Measurements from ENCODE around the gene WDR37. TPM values are rescaled to one million over a fixed set of nuclear protein-coding genes. Genes with fewer than 3 reads are reported as not detected.
"Not testable (repeated sequence)": the region's sequence is repeated elsewhere in the genome, so short reads cannot be mapped to it uniquely, and the experiment has no call there.

The WDR37 gene
- total RNA-seq, 2 experiments from 2014 or later: 31.4 to 31.6 TPM

- Mint-ChIP-seq H3K9me3 (no peaks in the 10 kb centered on the region), H3K36me3 (ENCODE audit: low read depth) (peaks cover 86% of the 10 kb centered on the region), H3K4me3 (no peak overlapping the region), H3K27me3 (no peaks in the 10 kb centered on the region), H3K27ac (no peak overlapping the region), H3K4me1 (peaks cover 11% of the 10 kb centered on the region)
- ChIA-PET CTCF (no interaction called here), POLR2A (no interaction called here)
- DNase-seq: peak; percentile 8
Measured at GRCh38 chr10:1116696-1117280, 60.6 kb downstream of the WDR37 start.

GRCh38 chr10:1117651-1118050 lies 61.5 kb downstream of the WDR37 start:
- Mint-ChIP-seq H3K27me3 (no peaks in the 10 kb centered on the region), H3K4me3 (no peak overlapping the region), H3K9me3 (no peaks in the 10 kb centered on the region), H3K4me1 (peaks cover 17% of the 10 kb centered on the region), H3K27ac (no peak overlapping the region), H3K36me3 (ENCODE audit: low read depth) (peaks cover 86% of the 10 kb centered on the region)
- ChIA-PET POLR2A (no interaction called here), CTCF (no interaction called here)
- peak; percentile 15 for DNase-seq

- not testable (repeated sequence) for H3K27ac Mint-ChIP-seq
Measured at GRCh38 chr10:1118318-1118717, 62.1 kb downstream of the WDR37 start.

GRCh38 chr10:1119027-1119426 lies 62.8 kb downstream of the WDR37 start:
- ChIA-PET POLR2A (interaction anchor here (1.1 kb wide), 1 partner anchor 15 kb away, joined by 3 read pairs; no protein-coding TSS in a partner anchor), CTCF (no interaction called here)
- Mint-ChIP-seq H3K36me3 (ENCODE audit: low read depth) (peaks cover 86% of the 10 kb centered on the region), H3K27ac (no peak overlapping the region), H3K4me3 (no peak overlapping the region), H3K4me1 (peaks cover 24% of the 10 kb centered on the region), H3K27me3 (no peaks in the 10 kb centered on the region), H3K9me3 (no peaks in the 10 kb centered on the region)
- DNase-seq: peak; percentile 1

More at GRCh38 chr10:1118318-1118717, 62.1 kb downstream of the WDR37 start:
- H3K27me3 Mint-ChIP-seq, POLR2A ChIA-PET, CTCF ChIA-PET, H3K9me3 Mint-ChIP-seq, H3K4me3 Mint-ChIP-seq: not testable (repeated sequence)
- peaks cover 84% of the 10 kb centered on the region for H3K36me3 Mint-ChIP-seq (ENCODE audit: low read depth)
- peak; percentile 14 for DNase-seq
- peaks cover 21% of the 10 kb centered on the region for H3K4me1 Mint-ChIP-seq

GRCh38 chr10:1119501-1119900 lies 63.3 kb downstream of the WDR37 start:
- peaks cover 24% of the 10 kb centered on the region for H3K4me1 Mint-ChIP-seq
- no peaks in the 10 kb centered on the region for H3K9me3 Mint-ChIP-seq
- H3K4me3 Mint-ChIP-seq: no peak overlapping the region
- peak; percentile 14 for DNase-seq
- peaks cover 87% of the 10 kb centered on the region for H3K36me3 Mint-ChIP-seq (ENCODE audit: low read depth)
- H3K27me3 Mint-ChIP-seq: no peaks in the 10 kb centered on the region
- ChIA-PET POLR2A (interaction anchor here (1.1 kb wide), 1 partner anchor 16 kb away, joined by 3 read pairs; no protein-coding TSS in a partner anchor), CTCF (no interaction called here)
- H3K27ac Mint-ChIP-seq: no peak overlapping the region

- no peaks in the 10 kb centered on the region for H3K9me3 Mint-ChIP-seq
Measured at GRCh38 chr10:1120306-1120705, 64.1 kb downstream of the WDR37 start.

GRCh38 chr10:1120801-1121211 lies 64.6 kb downstream of the WDR37 start:
- no peaks in the 10 kb centered on the region for H3K27me3 Mint-ChIP-seq
- ChIA-PET CTCF (no interaction called here), POLR2A (no interaction called here)
- H3K27ac Mint-ChIP-seq: no peak overlapping the region
- peaks cover 86% of the 10 kb centered on the region for H3K36me3 Mint-ChIP-seq (ENCODE audit: low read depth)
- peak; percentile 9 for DNase-seq
- no peak overlapping the region for H3K4me3 Mint-ChIP-seq
- peaks cover 24% of the 10 kb centered on the region for H3K4me1 Mint-ChIP-seq
- H3K9me3 Mint-ChIP-seq: no peaks in the 10 kb centered on the region

More at GRCh38 chr10:1120306-1120705, 64.1 kb downstream of the WDR37 start:
- peak; percentile 9 for DNase-seq
- Mint-ChIP-seq H3K4me3 (no peak overlapping the region), H3K27ac (no peak overlapping the region), H3K27me3 (no peaks in the 10 kb centered on the region), H3K4me1 (peaks cover 24% of the 10 kb centered on the region), H3K36me3 (ENCODE audit: low read depth) (peaks cover 87% of the 10 kb centered on the region)
- ChIA-PET CTCF (no interaction called here), POLR2A (no interaction called here)

GRCh38 chr10:1121271-1121970 lies 65.2 kb downstream of the WDR37 start:
- no peak overlapping the region for H3K27ac Mint-ChIP-seq
- CTCF ChIA-PET: no interaction called here
- DNase-seq: peak; percentile 11
- POLR2A ChIA-PET: interaction anchor here (1.5 kb wide), 1 partner anchor 11 kb away, joined by 5 read pairs; no protein-coding TSS in a partner anchor
- no peak overlapping the region for H3K4me3 Mint-ChIP-seq
- no peaks in the 10 kb centered on the region for H3K9me3 Mint-ChIP-seq
- peaks cover 24% of the 10 kb centered on the region for H3K4me1 Mint-ChIP-seq
- H3K36me3 Mint-ChIP-seq (ENCODE audit: low read depth): peaks cover 83% of the 10 kb centered on the region
- H3K27me3 Mint-ChIP-seq: no peaks in the 10 kb centered on the region

GRCh38 chr10:1122349-1122748 lies 66.2 kb downstream of the WDR37 start:
- Mint-ChIP-seq H3K27me3 (no peaks in the 10 kb centered on the region), H3K9me3 (no peaks in the 10 kb centered on the region), H3K4me1 (peaks cover 18% of the 10 kb centered on the region), H3K27ac (no peak overlapping the region), H3K4me3 (no peak overlapping the region), H3K36me3 (ENCODE audit: low read depth) (peaks cover 79% of the 10 kb centered on the region)
- CTCF ChIA-PET: no interaction called here
- DNase-seq: peak; percentile 6
- POLR2A ChIA-PET: interaction anchor here (1.0 to 1.5 kb wide), 2 partner anchors 10 to 12 kb away, joined by 4 to 5 read pairs; no protein-coding TSS in a partner anchor

GRCh38 chr10:1123198-1123597 lies 67.0 kb downstream of the WDR37 start:
- POLR2A ChIA-PET: no interaction called here
- H3K9me3 Mint-ChIP-seq: no peaks in the 10 kb centered on the region
- peaks cover 77% of the 10 kb centered on the region for H3K36me3 Mint-ChIP-seq (ENCODE audit: low read depth)
- no peak overlapping the region for H3K27ac Mint-ChIP-seq
- CTCF ChIA-PET: no interaction called here
- no peak overlapping the region for H3K4me3 Mint-ChIP-seq
- H3K27me3 Mint-ChIP-seq: no peaks in the 10 kb centered on the region
- DNase-seq: peak; percentile 13
- peaks cover 16% of the 10 kb centered on the region for H3K4me1 Mint-ChIP-seq

- CTCF ChIA-PET: no interaction called here
- H3K9me3 Mint-ChIP-seq: no peaks in the 10 kb centered on the region
- H3K27me3 Mint-ChIP-seq: no peaks in the 10 kb centered on the region
- POLR2A ChIA-PET: no interaction called here
- peaks cover 78% of the 10 kb centered on the region for H3K36me3 Mint-ChIP-seq (ENCODE audit: low read depth)
- H3K4me1 Mint-ChIP-seq: peaks cover 16% of the 10 kb centered on the region
- no peak for DNase-seq
- no peak overlapping the region for H3K4me3 Mint-ChIP-seq
- no peak overlapping the region for H3K27ac Mint-ChIP-seq
Measured at GRCh38 chr10:1123972-1124371, 67.8 kb downstream of the WDR37 start.

- peaks cover 16% of the 10 kb centered on the region for H3K4me1 Mint-ChIP-seq
- H3K27ac Mint-ChIP-seq: peak overlapping the region; percentile 11
- H3K27me3 Mint-ChIP-seq: no peaks in the 10 kb centered on the region
- peaks cover 80% of the 10 kb centered on the region for H3K36me3 Mint-ChIP-seq (ENCODE audit: low read depth)
- ChIA-PET CTCF (no interaction called here), POLR2A (no interaction called here)
- no peak for DNase-seq
- H3K4me3 Mint-ChIP-seq: no peak overlapping the region
- no peaks in the 10 kb centered on the region for H3K9me3 Mint-ChIP-seq
Measured at GRCh38 chr10:1124796-1125195, 68.6 kb downstream of the WDR37 start.

- Mint-ChIP-seq H3K36me3 (ENCODE audit: low read depth) (peaks cover 81% of the 10 kb centered on the region), H3K27me3 (no peaks in the 10 kb centered on the region), H3K4me1 (peaks cover 16% of the 10 kb centered on the region), H3K9me3 (no peaks in the 10 kb centered on the region), H3K27ac (no peak overlapping the region), H3K4me3 (no peak overlapping the region)
- CTCF ChIA-PET: no interaction called here
- POLR2A ChIA-PET: no interaction called here
- DNase-seq: peak; percentile 7
Measured at GRCh38 chr10:1126461-1126860, 70.3 kb downstream of the WDR37 start.

GRCh38 chr10:1127629-1128028 lies 71.4 kb downstream of the WDR37 start:
- ChIA-PET POLR2A (no interaction called here), CTCF (no interaction called here)
- DNase-seq: no peak
- H3K36me3 Mint-ChIP-seq (ENCODE audit: low read depth): peaks cover 78% of the 10 kb centered on the region
- no peak overlapping the region for H3K4me3 Mint-ChIP-seq
- H3K9me3 Mint-ChIP-seq: no peaks in the 10 kb centered on the region
- no peaks in the 10 kb centered on the region for H3K27me3 Mint-ChIP-seq
- H3K4me1 Mint-ChIP-seq: peaks cover 10% of the 10 kb centered on the region
- H3K27ac Mint-ChIP-seq: no peak overlapping the region
